ENCODE results near the gene PPIG.

The PPIG gene

GRCh38 chr2:169673106-169673505 lies 89.0 kb downstream of the PPIG start (continued):
- no peak for TF ChIP-seq ZBTB10 (tag by site-specific recombination; IDR thresholded peaks at IDR 0.05)

GRCh38 chr2:169673921-169674320 lies 89.8 kb downstream of the PPIG start:
- Histone ChIP-seq H3K36me3 (ENCODE audit: control insufficient read depth in 2 of 2, insufficient read depth in 1 of 2, low read length in 2 of 2) (no peaks in the 10 kb centered on the region), H3K9me3 (ENCODE audit: control insufficient read depth, insufficient read depth, low read depth, low read length) (no peaks in the 10 kb centered on the region), H3K4me3 (ENCODE audit: low read depth, low read length) (no peak overlapping the region), H3K27ac (ENCODE audit: extremely low read depth, low read depth, low read length) (no peak overlapping the region), H3K4me1 (ENCODE audit: control insufficient read depth, insufficient read depth, low read length) (no peaks in the 10 kb centered on the region)
- POLR2A ChIA-PET, result no interaction called here
- CTCF ChIA-PET, result interaction anchor here (0.7 kb wide), 1 partner anchor 9 kb away, joined by 3 read pairs; no protein-coding TSS in a partner anchor
- TF ChIP-seq ZNF654 (tag by site-specific recombination; IDR thresholded peaks at IDR 0.05; ENCODE audit: low read depth) (no peak), ZNF530 (tag by site-specific recombination; IDR thresholded peaks at IDR 0.05; ENCODE audit: low read depth) (no peak), KLF9 (tag by site-specific recombination; IDR thresholded peaks at IDR 0.05; ENCODE audit: low read depth) (no peak), ZNF558 (tag by site-specific recombination; IDR thresholded peaks at IDR 0.05) (no peak), ZBTB49 (tag by site-specific recombination; IDR thresholded peaks at IDR 0.05; ENCODE audit: low read depth) (no peak), ZFHX2 (tag by site-specific recombination; conservative IDR thresholded peaks at IDR 0.05) (no peak), ZNF704 (tag by site-specific recombination; IDR thresholded peaks at IDR 0.05) (no peak), ZNF658 (tag by site-specific recombination; IDR thresholded peaks at IDR 0.05) (no peak), INSM2 (tag by site-specific recombination; IDR thresholded peaks at IDR 0.05) (no peak), ZNF830 (tag by site-specific recombination; IDR thresholded peaks at IDR 0.05; ENCODE audit: low read depth) (no peak), GLI4 (tag by site-specific recombination; IDR thresholded peaks at IDR 0.05) (no peak), ZNF280D (tag by site-specific recombination; IDR thresholded peaks at IDR 0.05) (no peak), ZNF138 (tag by site-specific recombination; IDR thresholded peaks at IDR 0.05; ENCODE audit: borderline replicate concordance) (no peak), ZNF23 (tag by site-specific recombination; IDR thresholded peaks at IDR 0.05; ENCODE audit: borderline replicate concordance) (no peak), CTCF (tag by site-specific recombination; IDR thresholded peaks at IDR 0.05) (no peak), ZBTB11 (tag by site-specific recombination; conservative IDR thresholded peaks at IDR 0.05; ENCODE audit: low read depth) (no peak), ZNF664 (tag by site-specific recombination; IDR thresholded peaks at IDR 0.05) (no peak), ZNF2 (tag by site-specific recombination; IDR thresholded peaks at IDR 0.05) (no peak), ZNF747 (tag by site-specific recombination; IDR thresholded peaks at IDR 0.05) (no peak)

Measured in HEK293 (cell line).